B cell (primary cell): Measurements from ENCODE around the gene BMS1. TPM values are rescaled to one million over a fixed set of nuclear protein-coding genes. Genes with fewer than 3 reads are reported as not detected.

Experiments
- ATAC-seq: fragments of 200-7000 bp; cut with Tn5 transposase; one replicate; pipeline ENCODE4 v1.10.0; 2021; ENCODE audit warnings: low read depth, mild to moderate bottlenecking, moderate number of reproducible peaks, moderate library complexity
- CTCF ChIA-PET: fragments of 350-600 bp; sonication (Branson Sonifier 250); formaldehyde crosslinking; loops from one replicate; lab custom pipeline; 2021; ENCODE audit warnings: antibody characterized with exemption, inconsistent platforms; lab: Charles Lee
- POLR2A ChIA-PET: fragments of 350-600 bp; sonication (Branson Sonifier 250); formaldehyde crosslinking; loops from one replicate; lab custom pipeline; 2021; ENCODE audit warnings: antibody characterized with exemption; lab: Charles Lee
- DNase-seq: peaks from one replicate; pipeline ENCODE4 v3.0.0; 2013
- H2AFZ ChIP-seq: 2 replicates; pipeline ENCODE4 v1.6.1; 2012; ENCODE audit warnings: mild to moderate bottlenecking, low read depth, low read length; ENCODE audit not compliant: insufficient read depth, poor library complexity, severe bottlenecking
- H3K27ac ChIP-seq, 2 donors: 1 replicate in 1 of 2; 2 replicates in 1 of 2; pipeline ENCODE4 v1.5.1; 2012 to 2013; ENCODE audit warnings: low read length in 2 of 2, mild to moderate bottlenecking in 2 of 2, moderate library complexity in 1 of 2
- H3K27me3 ChIP-seq, 4 experiments: fragments of 200-600 bp in 1 of 4; sonication (generic) in 1 of 4; replicated peaks in 1 of 4; 1 replicate in 2 of 4; 2 replicates in 2 of 4; pipeline versions ENCODE4 v1.6.1 to v1.7.0; 2013 to 2016; ENCODE audit warnings: low read length in 3 of 4, mild to moderate bottlenecking in 2 of 4, mixed read lengths in 1 of 4, moderate library complexity in 1 of 4; ENCODE audit not compliant: insufficient read depth in 4 of 4, control insufficient read depth in 3 of 4; ENCODE audit errors: control extremely low read depth in 1 of 4
- H3K36me3 ChIP-seq, 2 experiments: replicated peaks in 1 of 2; 1 replicate in 1 of 2; 2 replicates in 1 of 2; pipeline versions ENCODE4 v1.6.1 to v1.7.1; 2013; ENCODE audit warnings: low read length in 1 of 2; ENCODE audit not compliant: insufficient read depth in 2 of 2, control insufficient read depth in 1 of 2; ENCODE audit errors: control extremely low read depth in 1 of 2, extremely low read depth in 1 of 2
- H3K4me1 ChIP-seq, 2 donors: fragments of 200-600 bp in 1 of 2; sonication (generic) in 1 of 2; 1 replicate in 1 of 2; 2 replicates in 1 of 2; pipeline versions ENCODE4 v1.5.1 to v1.6.1; 2013 to 2017; ENCODE audit warnings: low read length in 2 of 2; ENCODE audit not compliant: control insufficient read depth in 2 of 2, insufficient read depth in 2 of 2
- H3K4me2 ChIP-seq: replicated peaks from 2 replicates; pipeline ENCODE3; 2012; ENCODE audit warnings: mild to moderate bottlenecking, low read depth, low read length; ENCODE audit not compliant: poor library complexity, severe bottlenecking
- H3K4me3 ChIP-seq, 5 experiments: fragments of 200-600 bp in 1 of 5; sonication (generic) in 1 of 5; 1 replicate in 3 of 5; 2 replicates in 2 of 5; pipeline versions ENCODE4 v1.5.1 to v1.7.0; 2011 to 2016; ENCODE audit warnings: low read length in 4 of 5, mild to moderate bottlenecking in 4 of 5, low read depth in 2 of 5, control low read depth in 1 of 5, moderate library complexity in 1 of 5; ENCODE audit not compliant: insufficient read depth in 1 of 5; ENCODE audit errors: control extremely low read depth in 1 of 5, extremely low read depth in 1 of 5
- H3K79me2 ChIP-seq: fragments of 200-600 bp; sonication (generic); one replicate; pipeline ENCODE4 v1.6.0; 2016; ENCODE audit warnings: low read length; ENCODE audit not compliant: control insufficient read depth, insufficient read depth
- H3K9ac ChIP-seq: fragments of 200-600 bp; sonication (generic); 2 replicates; pipeline ENCODE4 v1.6.1; 2017; ENCODE audit warnings: mild to moderate bottlenecking, low read length, moderate library complexity
- H3K9me3 ChIP-seq, 3 donors: one replicate each; pipeline versions ENCODE4 v1.6.1 to v1.7.1; 2013; ENCODE audit warnings: low read length in 2 of 3; ENCODE audit not compliant: control insufficient read depth in 2 of 3, insufficient read depth in 1 of 3; ENCODE audit errors: control extremely low read depth in 1 of 3
- H4K20me1 ChIP-seq: 2 replicates; pipeline ENCODE4 v1.6.0; 2012; ENCODE audit warnings: mild to moderate bottlenecking, low read length; ENCODE audit not compliant: insufficient read depth, control insufficient read depth, poor library complexity, severe bottlenecking
- H3K27ac Mint-ChIP-seq: one replicate; pipeline ENCODE4 v1.8.0; 2021; ENCODE audit warnings: mixed read lengths
- H3K27me3 Mint-ChIP-seq: one replicate; pipeline ENCODE4 v1.8.0; 2021; ENCODE audit warnings: mixed read lengths
- H3K4me1 Mint-ChIP-seq: one replicate; pipeline ENCODE4 v1.8.0; 2021; ENCODE audit warnings: mixed read lengths
- H3K4me3 Mint-ChIP-seq: one replicate; pipeline ENCODE4 v1.8.0; 2021; ENCODE audit warnings: mixed read lengths
- H3K9me3 Mint-ChIP-seq: one replicate; pipeline ENCODE4 v1.8.0; 2022; ENCODE audit warnings: mixed read lengths; ENCODE audit not compliant: insufficient read depth
- EZH2 ChIP-seq: IDR thresholded peaks from 2 replicates; pipeline ENCODE4 v1.6.1; 2012; ENCODE audit warnings: borderline replicate concordance, low read depth, mild to moderate bottlenecking, moderate library complexity, low read length; ENCODE audit not compliant: insufficient read depth, poor library complexity, severe bottlenecking
- WGBS: methylation state at CpG from one replicate; pipeline ENCODE4 v1.1.5; 2013; ENCODE audit warnings: missing lambda C conversion rate; ENCODE audit not compliant: insufficient coverage; 5-methylcytosine and 5-hydroxymethylcytosine counted together
- intact Hi-C: fragments of 100-400 bp; cut with micrococcal nuclease; formaldehyde crosslinking; loops from one replicate; pipeline ENCODE4 v1.10.0; 2022
- polyA plus RNA-seq: library from polyadenylated mRNA; depleted of rRNA; stranded (reverse); fragments of >200 nt; gene quantifications from 2 replicates; pipeline ENCODE4 v1.2.3, GENCODE V29; 2012
- total RNA-seq, 2 donors: library from RNA; stranded (reverse); fragments of 120-200 nt in 1 of 2; gene quantifications; 1 replicate in 1 of 2; 2 replicates in 1 of 2; pipeline versions ENCODE4 v1.2.3 to v1.2.4, GENCODE V29; 2013 to 2022
- TF ChIP-seq, protein P1 (sequence below): fragments of 200-600 bp; IDR thresholded peaks from one replicate; pipeline ENCODE4 v1.8.0; 2022; ENCODE audit warnings: antibody characterized with exemption, mild to moderate bottlenecking

Gene BMS1
- total and polyA plus RNA-seq, 2 donors (not counting 1 experiment from before 2014, with no cell fraction given): 3.1 to 17.5 TPM

DNA sequence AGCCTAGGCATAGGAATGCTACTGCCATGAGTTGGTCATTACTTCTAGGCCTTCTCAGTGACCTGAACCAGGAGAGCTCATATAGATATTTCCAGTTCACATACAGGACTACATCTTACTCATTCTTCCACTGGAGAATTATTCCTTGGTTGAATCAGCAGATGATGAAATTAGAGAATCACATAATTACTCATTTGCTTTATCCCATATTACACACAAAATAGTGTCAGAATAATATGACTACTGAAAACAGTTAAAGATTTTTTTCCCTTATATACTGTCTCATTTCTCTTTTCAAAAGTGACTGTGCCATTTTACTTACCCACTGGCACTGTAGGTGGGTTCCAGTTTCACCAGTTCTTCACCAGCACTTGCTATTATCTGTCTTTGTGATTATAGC, 18.5 kb downstream of the BMS1 start:
- no peaks in the 10 kb centered on the region for H3K27me3 Mint-ChIP-seq
- TF ChIP-seq, protein P1, sequence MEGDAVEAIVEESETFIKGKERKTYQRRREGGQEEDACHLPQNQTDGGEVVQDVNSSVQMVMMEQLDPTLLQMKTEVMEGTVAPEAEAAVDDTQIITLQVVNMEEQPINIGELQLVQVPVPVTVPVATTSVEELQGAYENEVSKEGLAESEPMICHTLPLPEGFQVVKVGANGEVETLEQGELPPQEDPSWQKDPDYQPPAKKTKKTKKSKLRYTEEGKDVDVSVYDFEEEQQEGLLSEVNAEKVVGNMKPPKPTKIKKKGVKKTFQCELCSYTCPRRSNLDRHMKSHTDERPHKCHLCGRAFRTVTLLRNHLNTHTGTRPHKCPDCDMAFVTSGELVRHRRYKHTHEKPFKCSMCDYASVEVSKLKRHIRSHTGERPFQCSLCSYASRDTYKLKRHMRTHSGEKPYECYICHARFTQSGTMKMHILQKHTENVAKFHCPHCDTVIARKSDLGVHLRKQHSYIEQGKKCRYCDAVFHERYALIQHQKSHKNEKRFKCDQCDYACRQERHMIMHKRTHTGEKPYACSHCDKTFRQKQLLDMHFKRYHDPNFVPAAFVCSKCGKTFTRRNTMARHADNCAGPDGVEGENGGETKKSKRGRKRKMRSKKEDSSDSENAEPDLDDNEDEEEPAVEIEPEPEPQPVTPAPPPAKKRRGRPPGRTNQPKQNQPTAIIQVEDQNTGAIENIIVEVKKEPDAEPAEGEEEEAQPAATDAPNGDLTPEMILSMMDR: no peak
- TF ChIP-seq EZH2: no peak
- H3K9me3 ChIP-seq: no peaks in the 10 kb centered on the region
- H3K4me1 Mint-ChIP-seq: no peaks in the 10 kb centered on the region
- H3K4me1 ChIP-seq: no peaks in the 10 kb centered on the region
- H4K20me1 ChIP-seq: no peaks in the 10 kb centered on the region
- no peak for ATAC-seq
- no peak overlapping the region for H3K4me3 ChIP-seq
- no peak overlapping the region for H3K4me3 Mint-ChIP-seq
- H2AFZ ChIP-seq: no peak overlapping the region
- no peaks in the 10 kb centered on the region for H3K79me2 ChIP-seq
- no peak overlapping the region for H3K9ac ChIP-seq
- intact Hi-C loops: no loop called here
- H3K4me2 ChIP-seq: no peak overlapping the region
- no peaks in the 10 kb centered on the region for H3K27me3 ChIP-seq
- peaks cover 27 to 77% of the 10 kb centered on the region in 2 experiments for H3K36me3 ChIP-seq
- no peaks in the 10 kb centered on the region for H3K9me3 Mint-ChIP-seq
- no peak overlapping the region for H3K27ac Mint-ChIP-seq
- CTCF ChIA-PET: no interaction called here
- POLR2A ChIA-PET: no interaction called here
- no peak for DNase-seq
- no peak overlapping the region for H3K27ac ChIP-seq

DNA sequence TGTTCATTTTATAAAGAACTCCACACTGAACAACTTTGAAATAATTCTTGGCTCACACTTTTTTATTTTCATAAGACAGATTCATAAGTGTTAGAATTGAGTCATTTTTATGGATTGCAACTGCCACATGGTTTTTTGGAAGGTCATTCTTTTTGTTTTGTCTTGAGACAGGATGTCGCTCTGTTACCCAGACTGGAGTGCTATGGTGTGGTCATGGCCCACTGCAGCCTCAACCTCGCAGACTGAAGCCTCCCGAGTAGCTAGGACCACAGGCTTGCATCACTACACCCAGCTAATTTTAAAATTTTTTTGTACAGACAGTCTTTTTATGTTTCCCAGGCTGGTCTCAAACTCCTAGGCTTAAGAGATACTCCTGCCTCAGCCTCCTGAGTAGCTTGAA, 20.3 kb downstream of the BMS1 start:
- no peak overlapping the region for H3K9ac ChIP-seq
- TF ChIP-seq, protein P1: no peak
- no peak for TF ChIP-seq EZH2
- no peak for DNase-seq
- WGBS: 82% methylated on average over 3 of the region's 3 CpGs
- no peak overlapping the region for H2AFZ ChIP-seq
- H3K4me1 ChIP-seq: no peaks in the 10 kb centered on the region
- H3K9me3 ChIP-seq: no peaks in the 10 kb centered on the region
- no peak overlapping the region for H3K4me3 Mint-ChIP-seq
- H3K9me3 Mint-ChIP-seq: no peaks in the 10 kb centered on the region
- no peak overlapping the region for H3K27ac ChIP-seq
- ChIA-PET POLR2A (no interaction called here), CTCF (no interaction called here)
- no peaks in the 10 kb centered on the region for H4K20me1 ChIP-seq
- H3K4me3 ChIP-seq: no peak overlapping the region
- H3K27me3 Mint-ChIP-seq: no peaks in the 10 kb centered on the region
- H3K27me3 ChIP-seq: no peaks in the 10 kb centered on the region
- intact Hi-C loops: no loop called here
- no peak overlapping the region for H3K4me2 ChIP-seq
- no peak for ATAC-seq
- H3K36me3 ChIP-seq: peaks cover 17 to 69% of the 10 kb centered on the region in 2 experiments
- no peaks in the 10 kb centered on the region for H3K4me1 Mint-ChIP-seq
- no peaks in the 10 kb centered on the region for H3K79me2 ChIP-seq
- no peak overlapping the region for H3K27ac Mint-ChIP-seq
